Regular cardiac myocyte (primary cell): ENCODE data around the gene SLC37A2. TPM values are rescaled to one million over a fixed set of nuclear protein-coding genes. Genes with fewer than 3 reads are reported as not detected.

Experiments used
- total RNA-seq: library from RNA; depleted of rRNA; stranded (reverse); fragments of >200 nt; gene quantifications from 2 replicates; pipeline ENCODE4 v1.2.3, GENCODE V29; 2014

The SLC37A2 gene
- 0.56 and 1.3 TPM in 2 replicates for total RNA-seq

DNA sequence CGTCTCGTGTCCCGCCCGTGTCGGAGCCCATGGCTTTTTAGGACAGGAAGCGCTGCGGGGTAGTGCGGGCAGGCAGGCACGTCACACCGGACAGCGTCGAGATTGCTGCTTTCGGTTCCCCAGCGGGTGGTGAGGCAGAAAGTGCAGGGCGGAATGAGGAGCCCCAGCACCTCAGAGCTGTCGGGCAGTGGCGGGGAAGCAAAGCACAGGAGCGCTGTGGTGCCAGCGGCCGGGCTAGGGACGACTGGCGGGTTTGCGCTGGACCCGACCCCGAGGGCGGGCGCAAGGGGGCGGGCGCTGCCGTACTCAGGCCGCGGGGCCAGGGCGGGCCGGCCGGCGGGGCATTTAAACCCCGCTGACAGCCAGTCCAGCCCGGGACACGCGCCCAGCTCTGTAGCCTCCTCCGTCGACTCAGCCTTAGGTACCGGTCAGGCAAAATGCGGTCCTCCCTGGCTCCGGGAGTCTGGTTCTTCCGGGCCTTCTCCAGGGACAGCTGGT, at the start of gene SLC37A2:
SLC37A2 (plus strand) TSS at position 375 of the 498 bp plus-strand sequence; CDS start at position 438, 63 bp downstream.

DNA sequence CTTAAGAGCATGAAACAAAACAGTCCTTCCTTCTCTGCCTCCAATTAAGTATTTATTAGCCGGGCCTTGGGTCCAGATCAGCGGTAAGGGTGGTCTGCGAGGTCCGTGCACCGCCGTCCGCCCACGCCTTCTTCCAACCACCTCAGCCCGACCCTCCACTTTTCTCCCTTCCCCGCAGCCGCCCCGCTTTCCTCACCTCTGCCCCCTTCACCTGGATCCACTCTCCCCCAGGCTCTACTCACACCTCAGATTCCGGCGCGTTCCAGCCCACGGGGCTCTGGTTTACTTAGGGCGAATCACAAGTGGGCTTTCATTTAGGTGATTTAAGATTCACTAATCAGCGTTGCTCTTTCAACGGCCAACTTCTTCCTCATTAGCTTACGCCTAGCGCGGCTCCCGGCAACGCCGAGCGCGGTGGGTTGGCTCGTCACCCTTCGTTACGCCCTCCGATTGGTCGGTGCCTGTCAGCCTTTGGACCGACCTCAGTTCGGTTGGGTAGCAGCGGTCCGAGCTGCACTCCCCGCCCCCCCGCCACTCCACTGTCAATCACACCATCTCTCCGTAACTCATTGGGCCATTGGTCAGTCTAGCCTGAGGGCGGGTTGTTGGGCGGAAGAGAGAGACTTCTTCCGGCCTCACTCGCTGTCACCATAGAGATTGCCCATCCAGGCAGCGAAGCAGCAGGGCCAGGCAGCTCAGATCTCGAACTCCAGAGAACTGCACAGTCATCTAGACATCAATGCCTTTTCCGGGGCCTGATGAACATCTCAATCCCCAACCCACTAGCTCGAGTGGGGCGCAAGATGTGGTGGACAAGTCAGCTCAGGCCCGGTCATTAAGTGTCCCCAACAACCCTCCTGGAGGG, 48.5 kb downstream of the SLC37A2 start, which contains the start of gene TMEM218:
TMEM218 (minus strand) TSS at position 284 of the 865 bp plus-strand sequence. CDS start 9,385 bp downstream, outside the sequence.

Other genes with a start within 250 kb of the SLC37A2 start
- gene ROBO3, start 197.9 kb upstream of the SLC37A2 start, total RNA-seq, result 6.1 and 6.2 TPM in 2 replicates
- 1.1 and 6.9 TPM in 2 replicates for gene ROBO4, start 165.4 kb upstream of the SLC37A2 start, total RNA-seq
- not detected in 2 replicates for gene HEPN1, start 144.1 kb upstream of the SLC37A2 start, total RNA-seq
- not detected in 2 replicates for gene HEPACAM, start 127.3 kb upstream of the SLC37A2 start, total RNA-seq
- gene CCDC15, start 109.1 kb upstream of the SLC37A2 start, total RNA-seq, result 0.85 and 3.6 TPM in 2 replicates
- gene TMEM218, start 48.3 kb downstream of the SLC37A2 start, total RNA-seq, result 23.7 and 30.9 TPM in 2 replicates
- 0.38 and 3.1 TPM in 2 replicates for gene PKNOX2, start 101.4 kb downstream of the SLC37A2 start, total RNA-seq